NOMO-1 treated with DMSO at 0.1 percent for 48 hours (cell line): ENCODE results near the gene KISS1R.
"Not testable (repeated sequence)": the region's sequence is repeated elsewhere in the genome, so short reads cannot be mapped to it uniquely, and the experiment has no call there.

Source experiments
- DNase-seq: peaks from one replicate; lab custom pipeline; 2025; ENCODE audit not compliant: unreplicated experiment; lab: John Stamatoyannopoulos, UW

The KISS1R gene

GRCh38 chr19:881385-882071, 35.6 kb upstream of the KISS1R start:
- no peak for DNase-seq

GRCh38 chr19:882871-883497, 34.1 kb upstream of the KISS1R start:
- no peak for DNase-seq

- no peak for DNase-seq
These were observed 33.4 kb upstream of the KISS1R start for GRCh38 chr19:883661-884211.

DNA sequence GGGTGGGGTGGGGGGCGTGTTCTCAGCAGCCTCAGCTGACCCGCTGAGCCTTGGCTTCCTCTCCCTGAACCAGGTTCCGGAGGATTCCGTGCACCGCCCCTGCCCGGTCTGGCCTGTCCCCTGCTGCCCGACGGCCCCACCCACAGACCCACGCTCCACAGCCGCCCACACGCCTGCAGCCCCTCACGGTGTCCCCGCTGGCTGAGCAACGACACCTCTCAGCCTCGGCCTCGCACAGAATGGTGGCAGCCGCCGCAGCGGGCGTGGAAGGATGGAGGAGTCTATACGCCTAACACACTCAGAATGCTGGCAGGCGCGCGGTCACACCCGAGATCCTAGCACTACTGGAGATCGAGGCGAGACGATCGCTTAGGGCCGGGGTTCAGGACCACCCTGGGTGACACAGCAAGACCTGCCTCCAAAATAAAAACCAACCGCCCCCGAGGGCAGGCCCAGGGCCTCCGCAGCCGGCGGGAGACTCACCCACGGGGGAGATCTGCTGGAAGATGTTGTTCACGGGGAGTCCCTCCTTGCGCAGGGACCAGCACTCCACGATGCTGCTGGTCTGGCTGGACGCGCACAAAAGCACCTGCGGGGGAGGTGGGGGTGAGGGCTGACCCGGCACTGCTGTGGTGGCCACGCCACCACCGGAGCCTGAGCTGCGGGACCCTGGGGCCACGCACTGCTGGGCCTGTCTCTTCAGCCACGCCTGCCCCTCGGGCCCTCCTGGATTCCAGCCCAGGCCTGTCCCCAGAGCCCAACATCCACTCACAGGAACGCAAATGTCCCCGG, 32.5 kb upstream of the KISS1R start:
- no peak for DNase-seq

DNA sequence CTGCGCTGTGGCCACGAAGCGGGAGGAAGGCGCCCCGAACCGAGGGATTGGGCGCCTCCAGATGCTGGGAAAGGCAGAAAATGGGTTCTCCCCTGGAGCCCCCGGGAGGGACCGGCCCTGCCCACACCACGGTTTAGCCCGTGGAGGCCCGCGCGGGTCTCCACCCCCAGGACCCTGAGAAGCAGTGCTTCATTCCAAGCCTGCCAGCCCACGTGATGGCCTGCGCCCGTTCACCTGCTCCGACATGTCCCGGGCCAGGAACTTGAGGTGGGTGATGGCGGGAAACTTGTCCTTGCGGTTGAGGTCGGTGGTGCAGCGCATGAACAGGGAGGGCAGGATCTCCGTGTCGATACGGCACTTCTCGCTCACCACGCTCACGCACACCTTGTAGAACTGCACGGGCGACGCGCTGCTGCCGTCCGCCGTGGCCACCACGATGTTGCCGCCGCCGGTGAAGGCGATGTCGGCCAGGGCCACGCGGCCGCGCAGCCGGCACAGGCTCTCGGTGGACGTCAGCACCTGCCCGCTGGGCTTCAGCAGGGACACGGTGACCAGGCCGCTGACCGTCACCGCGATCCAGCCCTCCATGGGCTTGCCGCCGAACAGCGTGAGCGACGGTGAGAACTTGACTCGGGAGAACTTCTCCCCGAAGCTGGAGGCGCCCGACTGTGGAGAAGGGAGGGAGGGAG, 31.5 kb upstream of the KISS1R start:
- DNase-seq = no peak

- DNase-seq = no peak
These were observed 30.1 kb upstream of the KISS1R start for GRCh38 chr19:887072-887471.

- DNase-seq = no peak
These were observed 29.5 kb upstream of the KISS1R start for GRCh38 chr19:887599-887998.

DNA sequence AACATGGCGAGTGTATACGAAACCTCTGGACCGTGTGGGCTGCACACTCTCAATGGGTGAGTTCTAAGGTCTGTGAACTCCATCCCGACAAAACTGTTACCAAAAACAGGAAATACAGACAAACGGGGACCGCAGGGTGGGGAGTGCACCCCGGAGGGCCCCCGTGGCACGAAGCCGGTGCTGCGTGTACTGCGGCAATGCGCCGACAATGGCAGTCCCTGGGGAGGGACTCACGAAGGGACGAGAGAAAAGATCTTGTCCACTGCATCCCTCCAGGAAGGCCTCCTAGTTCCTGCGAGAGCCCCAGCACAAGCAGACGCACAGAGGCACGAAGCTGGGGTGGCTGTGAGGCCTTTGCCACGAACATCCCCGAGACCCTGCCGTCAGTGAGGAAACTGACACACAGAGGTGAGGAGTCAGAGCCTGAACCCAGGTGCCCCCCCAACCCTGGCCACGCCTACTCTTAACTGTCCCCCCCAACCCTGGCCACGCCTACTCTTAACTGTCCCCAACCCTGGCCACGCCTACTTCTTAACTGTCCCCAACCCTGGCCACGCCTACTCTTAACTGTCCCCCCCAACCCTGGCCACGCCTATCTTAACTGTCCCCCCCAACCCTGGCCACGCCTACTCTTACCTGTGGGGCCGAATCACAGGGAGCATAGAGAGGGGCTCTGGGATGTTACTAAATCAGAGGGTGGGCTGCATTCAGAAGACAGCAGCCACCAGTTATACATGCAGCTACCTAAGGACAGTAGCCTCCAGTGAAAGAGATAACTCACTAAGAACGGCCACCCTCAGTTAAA, 28.4 kb upstream of the KISS1R start:
- no peak for DNase-seq

- DNase-seq = no peak
These were observed 27.4 kb upstream of the KISS1R start for GRCh38 chr19:889662-890295.

DNA sequence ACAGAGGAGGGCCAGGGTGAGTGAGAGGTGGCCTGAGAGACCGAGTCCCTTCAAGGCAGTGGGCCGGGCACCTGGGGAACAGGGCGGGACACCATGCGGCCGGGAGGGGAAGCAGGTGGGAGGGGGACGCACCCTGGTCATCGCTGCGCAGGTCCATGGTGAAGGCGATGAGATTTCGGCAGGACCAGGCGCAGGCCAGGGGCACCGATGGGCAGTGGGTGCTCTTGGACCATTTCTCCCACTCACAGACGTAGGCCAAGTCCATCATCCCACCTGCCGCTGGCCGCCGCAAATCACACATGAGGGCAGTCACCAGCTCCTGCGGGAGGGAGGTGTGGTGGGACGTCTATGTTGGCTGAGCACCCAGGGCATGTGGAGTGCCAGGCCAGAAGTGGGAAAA, 26.3 kb upstream of the KISS1R start:
- no peak for DNase-seq

GRCh38 chr19:891421-892200, 25.5 kb upstream of the KISS1R start:
- DNase-seq = not testable (repeated sequence)

DNA sequence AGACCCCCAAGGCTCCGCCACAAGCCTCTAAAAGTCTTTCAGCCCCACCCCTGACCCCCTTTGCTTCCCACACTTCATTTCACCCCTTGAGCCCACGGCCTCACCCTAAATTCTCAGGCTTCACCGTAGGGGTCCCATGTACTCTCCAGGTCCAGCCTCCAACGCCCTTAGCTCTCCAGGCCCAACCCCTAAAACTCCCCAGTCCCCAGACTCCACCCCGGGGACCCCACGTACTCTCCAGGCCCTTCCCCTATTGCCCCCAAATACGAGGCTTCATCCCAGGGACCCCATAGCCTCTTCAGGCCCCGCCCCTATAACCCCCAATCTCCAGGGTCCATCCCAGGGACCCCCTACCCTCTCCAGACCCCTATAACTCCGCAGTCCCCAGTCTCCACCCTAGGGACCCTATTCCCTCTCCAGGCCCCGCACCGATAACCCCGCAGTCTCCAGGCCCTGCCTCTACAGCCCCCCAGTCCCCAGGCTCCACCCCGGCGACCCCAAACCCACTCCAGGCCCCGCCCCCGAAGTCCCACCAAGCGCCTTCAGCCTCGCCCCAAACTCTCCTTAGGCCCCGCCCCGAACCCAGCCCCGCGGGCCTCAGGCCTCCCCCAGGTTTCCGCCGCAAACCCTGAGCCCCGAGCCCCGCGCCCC, 24.8 kb upstream of the KISS1R start:
- DNase-seq = no peak

GRCh38 chr19:892894-893689, 24.0 kb upstream of the KISS1R start, which contains the start of the genes MED16 and RNU6-9:
Gene MED16 (minus strand): TSS chr19:893187. CDS start chr19:891131, 2,056 bp downstream.
Gene RNU6-9 (plus strand): TSS chr19:893484.
- DNase-seq = peak; percentile 90

DNA sequence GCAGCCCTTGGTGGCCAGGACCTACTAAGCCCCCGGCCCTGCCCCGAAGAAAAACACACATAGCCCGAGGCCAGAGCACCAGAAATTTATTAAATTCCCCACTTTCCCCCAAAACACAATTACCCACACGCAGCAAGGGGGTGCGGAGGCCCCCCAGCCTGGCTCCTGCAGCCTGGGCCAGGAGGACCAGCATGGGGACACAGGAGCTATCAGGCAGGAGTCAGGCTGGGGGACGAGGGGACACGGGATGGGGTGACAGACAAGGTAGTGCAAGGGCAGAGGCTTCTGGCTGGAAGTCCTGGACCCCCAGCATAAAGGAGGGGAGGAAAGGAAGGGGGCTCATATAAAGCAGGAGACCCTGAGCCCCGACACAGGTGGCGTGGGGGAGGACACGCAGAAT, 20.7 kb upstream of the KISS1R start:
- no peak for DNase-seq

DNA sequence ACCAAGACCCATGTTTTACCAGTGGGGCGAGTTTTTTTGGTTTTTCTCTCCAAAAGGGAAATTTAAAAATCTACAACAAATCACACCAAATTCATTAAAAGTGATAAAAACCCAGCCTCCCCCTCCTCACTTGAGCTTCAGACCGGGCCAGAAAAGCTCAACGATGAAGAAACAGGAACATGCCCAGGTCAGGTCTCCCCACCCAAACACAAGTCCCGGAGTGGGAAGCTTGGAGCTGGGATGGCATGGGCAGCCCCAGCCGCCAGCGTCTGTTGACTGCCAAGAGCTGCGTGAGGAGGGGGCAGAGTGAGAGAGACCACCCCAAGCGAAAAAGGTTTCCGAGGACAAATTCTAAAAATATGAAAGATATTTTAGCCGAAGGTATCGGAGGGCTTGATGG, 20.1 kb upstream of the KISS1R start:
- no peak for DNase-seq

DNA sequence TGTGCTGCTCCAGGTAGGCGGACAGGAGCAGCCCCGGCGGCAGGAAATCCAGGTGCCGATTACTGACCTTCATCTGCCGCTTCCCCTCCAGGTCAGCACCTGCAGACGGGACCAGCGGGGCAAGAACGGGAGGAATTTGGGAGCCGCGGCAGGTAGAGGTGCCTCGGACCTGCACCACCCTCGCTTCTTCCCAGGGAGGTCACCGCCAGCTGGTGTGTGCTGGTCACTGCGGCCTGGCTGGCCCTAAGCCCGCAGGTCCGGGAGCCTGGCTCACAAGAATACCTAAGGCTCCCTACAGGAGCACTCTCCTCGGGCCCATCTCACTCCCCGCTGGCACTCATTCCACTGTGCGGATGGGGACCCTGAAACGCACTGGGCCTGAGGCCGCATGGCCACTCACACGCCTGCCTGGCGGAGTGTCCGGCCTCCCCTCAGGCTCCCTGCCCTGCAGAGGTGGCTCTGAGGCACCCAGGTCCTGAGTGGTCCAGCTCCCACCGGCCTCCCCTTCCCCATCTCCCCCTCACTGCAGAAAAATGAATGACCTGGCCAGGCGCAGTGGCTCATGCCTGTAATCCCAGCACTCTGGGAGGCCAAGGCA, 19.6 kb upstream of the KISS1R start:
- DNase-seq = no peak

GRCh38 chr19:898663-899062, 18.5 kb upstream of the KISS1R start:
- DNase-seq = no peak
